ENCODE data around the gene PSME3. TPM values are rescaled to one million over a fixed set of nuclear protein-coding genes. Genes with fewer than 3 reads are reported as not detected.

Gene PSME3
- total and polyA plus RNA-seq, 4 donors, result 25.0 to 55.3 (median 39.8) TPM

DNA sequence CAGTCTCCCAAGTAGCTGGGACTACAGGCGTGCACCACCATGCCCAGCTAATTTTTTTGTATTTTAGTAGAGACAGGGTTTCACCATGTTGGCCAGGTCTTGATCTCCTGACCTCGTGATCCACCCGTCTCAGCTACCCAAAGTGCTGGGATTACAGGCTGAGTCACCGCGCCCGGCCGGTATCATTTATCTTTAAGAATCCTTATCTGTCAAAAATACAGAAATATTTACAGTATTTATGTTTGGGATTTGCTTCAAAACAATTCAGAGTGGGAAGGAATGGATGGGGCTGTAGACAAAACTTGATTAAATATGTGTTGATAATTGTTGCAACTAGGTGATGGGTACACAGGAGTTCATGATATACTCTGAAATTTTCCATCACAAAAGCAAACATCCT lies 12.0 kb upstream of the PSME3 start:
- peaks cover 3 to 46% (median 32%) of the 10 kb centered on the region in 4 donors for H3K36me3 ChIP-seq (ENCODE audit: control insufficient read depth in 4 of 4, insufficient read depth in 3 of 4, low read depth in 1 of 4, low read length in 3 of 4)
- no peak overlapping the region for H3K9ac ChIP-seq (ENCODE audit: low read depth in 1 of 2, low read length in 2 of 2)
- peaks cover 1 to 17% (median 4%) of the 10 kb centered on the region in 4 donors for H3K4me1 ChIP-seq (ENCODE audit: control insufficient read depth in 4 of 4, insufficient read depth in 4 of 4, low read length in 3 of 4)
- no peak overlapping the region for H3K4me3 ChIP-seq (ENCODE audit: low read depth in 1 of 3, low read length in 3 of 3)
- no peak overlapping the region for H3K27ac ChIP-seq (ENCODE audit: low read depth in 1 of 2, low read length in 2 of 2)
- 90% methylated on average over 7 of the region's 7 CpGs for WGBS
- H3K9me3 ChIP-seq (ENCODE audit: control insufficient read depth in 4 of 4, low read length in 3 of 4), result no peaks in the 10 kb centered on the region
- DNase-seq (ENCODE audit: low spot score), result no peak
- TF ChIP-seq HNF4G (IDR thresholded peaks at IDR 0.05) (no peak), RAD21 (IDR thresholded peaks at IDR 0.05) (no peak), EGR1 (IDR thresholded peaks at IDR 0.05; ENCODE audit: low read depth in 2 of 2) (no peak), FOXA1 (IDR thresholded peaks at IDR 0.05) (no peak), SP1 (IDR thresholded peaks at IDR 0.05) (no peak), NR2F2 (IDR thresholded peaks at IDR 0.05) (no peak), JUND (IDR thresholded peaks at IDR 0.05) (no peak), YY1 (IDR thresholded peaks at IDR 0.05) (no peak)
- TF ChIP-seq, protein P1, sequence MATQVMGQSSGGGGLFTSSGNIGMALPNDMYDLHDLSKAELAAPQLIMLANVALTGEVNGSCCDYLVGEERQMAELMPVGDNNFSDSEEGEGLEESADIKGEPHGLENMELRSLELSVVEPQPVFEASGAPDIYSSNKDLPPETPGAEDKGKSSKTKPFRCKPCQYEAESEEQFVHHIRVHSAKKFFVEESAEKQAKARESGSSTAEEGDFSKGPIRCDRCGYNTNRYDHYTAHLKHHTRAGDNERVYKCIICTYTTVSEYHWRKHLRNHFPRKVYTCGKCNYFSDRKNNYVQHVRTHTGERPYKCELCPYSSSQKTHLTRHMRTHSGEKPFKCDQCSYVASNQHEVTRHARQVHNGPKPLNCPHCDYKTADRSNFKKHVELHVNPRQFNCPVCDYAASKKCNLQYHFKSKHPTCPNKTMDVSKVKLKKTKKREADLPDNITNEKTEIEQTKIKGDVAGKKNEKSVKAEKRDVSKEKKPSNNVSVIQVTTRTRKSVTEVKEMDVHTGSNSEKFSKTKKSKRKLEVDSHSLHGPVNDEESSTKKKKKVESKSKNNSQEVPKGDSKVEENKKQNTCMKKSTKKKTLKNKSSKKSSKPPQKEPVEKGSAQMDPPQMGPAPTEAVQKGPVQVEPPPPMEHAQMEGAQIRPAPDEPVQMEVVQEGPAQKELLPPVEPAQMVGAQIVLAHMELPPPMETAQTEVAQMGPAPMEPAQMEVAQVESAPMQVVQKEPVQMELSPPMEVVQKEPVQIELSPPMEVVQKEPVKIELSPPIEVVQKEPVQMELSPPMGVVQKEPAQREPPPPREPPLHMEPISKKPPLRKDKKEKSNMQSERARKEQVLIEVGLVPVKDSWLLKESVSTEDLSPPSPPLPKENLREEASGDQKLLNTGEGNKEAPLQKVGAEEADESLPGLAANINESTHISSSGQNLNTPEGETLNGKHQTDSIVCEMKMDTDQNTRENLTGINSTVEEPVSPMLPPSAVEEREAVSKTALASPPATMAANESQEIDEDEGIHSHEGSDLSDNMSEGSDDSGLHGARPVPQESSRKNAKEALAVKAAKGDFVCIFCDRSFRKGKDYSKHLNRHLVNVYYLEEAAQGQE (IDR thresholded peaks at IDR 0.05), result no peak
- TF ChIP-seq, protein P2, sequence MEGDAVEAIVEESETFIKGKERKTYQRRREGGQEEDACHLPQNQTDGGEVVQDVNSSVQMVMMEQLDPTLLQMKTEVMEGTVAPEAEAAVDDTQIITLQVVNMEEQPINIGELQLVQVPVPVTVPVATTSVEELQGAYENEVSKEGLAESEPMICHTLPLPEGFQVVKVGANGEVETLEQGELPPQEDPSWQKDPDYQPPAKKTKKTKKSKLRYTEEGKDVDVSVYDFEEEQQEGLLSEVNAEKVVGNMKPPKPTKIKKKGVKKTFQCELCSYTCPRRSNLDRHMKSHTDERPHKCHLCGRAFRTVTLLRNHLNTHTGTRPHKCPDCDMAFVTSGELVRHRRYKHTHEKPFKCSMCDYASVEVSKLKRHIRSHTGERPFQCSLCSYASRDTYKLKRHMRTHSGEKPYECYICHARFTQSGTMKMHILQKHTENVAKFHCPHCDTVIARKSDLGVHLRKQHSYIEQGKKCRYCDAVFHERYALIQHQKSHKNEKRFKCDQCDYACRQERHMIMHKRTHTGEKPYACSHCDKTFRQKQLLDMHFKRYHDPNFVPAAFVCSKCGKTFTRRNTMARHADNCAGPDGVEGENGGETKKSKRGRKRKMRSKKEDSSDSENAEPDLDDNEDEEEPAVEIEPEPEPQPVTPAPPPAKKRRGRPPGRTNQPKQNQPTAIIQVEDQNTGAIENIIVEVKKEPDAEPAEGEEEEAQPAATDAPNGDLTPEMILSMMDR (IDR thresholded peaks at IDR 0.05; ENCODE audit: low read depth, low read length, missing input control), result no peak
- TF ChIP-seq, protein P3, sequence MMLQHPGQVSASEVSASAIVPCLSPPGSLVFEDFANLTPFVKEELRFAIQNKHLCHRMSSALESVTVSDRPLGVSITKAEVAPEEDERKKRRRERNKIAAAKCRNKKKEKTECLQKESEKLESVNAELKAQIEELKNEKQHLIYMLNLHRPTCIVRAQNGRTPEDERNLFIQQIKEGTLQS (IDR thresholded peaks at IDR 0.05), result no peak
- TF ChIP-seq, protein P4, sequence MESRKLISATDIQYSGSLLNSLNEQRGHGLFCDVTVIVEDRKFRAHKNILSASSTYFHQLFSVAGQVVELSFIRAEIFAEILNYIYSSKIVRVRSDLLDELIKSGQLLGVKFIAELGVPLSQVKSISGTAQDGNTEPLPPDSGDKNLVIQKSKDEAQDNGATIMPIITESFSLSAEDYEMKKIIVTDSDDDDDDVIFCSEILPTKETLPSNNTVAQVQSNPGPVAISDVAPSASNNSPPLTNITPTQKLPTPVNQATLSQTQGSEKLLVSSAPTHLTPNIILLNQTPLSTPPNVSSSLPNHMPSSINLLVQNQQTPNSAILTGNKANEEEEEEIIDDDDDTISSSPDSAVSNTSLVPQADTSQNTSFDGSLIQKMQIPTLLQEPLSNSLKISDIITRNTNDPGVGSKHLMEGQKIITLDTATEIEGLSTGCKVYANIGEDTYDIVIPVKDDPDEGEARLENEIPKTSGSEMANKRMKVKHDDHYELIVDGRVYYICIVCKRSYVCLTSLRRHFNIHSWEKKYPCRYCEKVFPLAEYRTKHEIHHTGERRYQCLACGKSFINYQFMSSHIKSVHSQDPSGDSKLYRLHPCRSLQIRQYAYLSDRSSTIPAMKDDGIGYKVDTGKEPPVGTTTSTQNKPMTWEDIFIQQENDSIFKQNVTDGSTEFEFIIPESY (IDR thresholded peaks at IDR 0.05), result no peak
- H3K27me3 ChIP-seq (ENCODE audit: control insufficient read depth in 4 of 4, insufficient read depth in 4 of 4, low read length in 3 of 4), result no peaks in the 10 kb centered on the region

DNA sequence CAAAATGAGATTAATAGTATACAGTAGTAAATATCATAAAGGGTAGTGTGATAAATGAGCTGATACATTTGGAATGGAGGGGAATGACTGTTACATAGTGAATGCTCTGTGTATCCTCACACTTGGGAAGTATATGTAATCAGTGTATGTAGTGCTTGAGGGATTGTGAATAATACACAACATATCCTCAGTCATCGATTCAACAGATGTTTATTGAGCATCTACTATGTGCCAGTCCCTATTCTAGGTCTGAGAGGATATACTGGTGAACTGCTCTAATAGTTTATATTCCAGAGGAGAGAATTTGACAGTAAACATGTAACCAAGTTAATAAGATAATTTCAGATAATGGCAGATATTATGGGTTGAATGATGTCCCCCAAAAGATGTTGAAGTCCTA lies 5.7 kb upstream of the PSME3 start:
- Histone ChIP-seq H3K27ac (ENCODE audit: low read depth in 1 of 2, low read length in 2 of 2) (no peak overlapping the region), H3K36me3 (ENCODE audit: control insufficient read depth in 4 of 4, insufficient read depth in 3 of 4, low read depth in 1 of 4, low read length in 3 of 4) (no peaks in the 10 kb centered on the region), H3K9ac (ENCODE audit: low read depth in 1 of 2, low read length in 2 of 2) (no peak overlapping the region), H3K4me3 (ENCODE audit: low read depth in 1 of 3, low read length in 3 of 3) (no peak overlapping the region), H3K4me1 (ENCODE audit: control insufficient read depth in 4 of 4, insufficient read depth in 4 of 4, low read length in 3 of 4) (peaks cover 1 to 22% (median 9%) of the 10 kb centered on the region in 4 donors), H3K27me3 (ENCODE audit: control insufficient read depth in 4 of 4, insufficient read depth in 4 of 4, low read length in 3 of 4) (no peaks in the 10 kb centered on the region), H3K9me3 (ENCODE audit: control insufficient read depth in 4 of 4, low read length in 3 of 4) (no peaks in the 10 kb centered on the region)
- no peak for DNase-seq (ENCODE audit: low spot score)
- WGBS, result 92% methylated on average over 1 of the region's 1 CpG
- TF ChIP-seq FOXA2 (IDR thresholded peaks at IDR 0.05), result no peak
- TF ChIP-seq FOXA1 (IDR thresholded peaks at IDR 0.05), result no peak
- TF ChIP-seq, protein P3 (IDR thresholded peaks at IDR 0.05), result no peak
- TF ChIP-seq, protein P4 (IDR thresholded peaks at IDR 0.05), result no peak
- no peak for TF ChIP-seq TAF1 (conservative IDR thresholded peaks at IDR 0.05)
- TF ChIP-seq, protein P2 (IDR thresholded peaks at IDR 0.05; ENCODE audit: low read depth, low read length, missing input control), result no peak
- TF ChIP-seq, protein P5, sequence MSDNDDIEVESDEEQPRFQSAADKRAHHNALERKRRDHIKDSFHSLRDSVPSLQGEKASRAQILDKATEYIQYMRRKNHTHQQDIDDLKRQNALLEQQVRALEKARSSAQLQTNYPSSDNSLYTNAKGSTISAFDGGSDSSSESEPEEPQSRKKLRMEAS (IDR thresholded peaks at IDR 0.05), result no peak
- TF ChIP-seq, protein P1 (IDR thresholded peaks at IDR 0.05), result no peak

Data from liver (tissue), 9 donors.